Fibroblast of peridontal ligament (primary cell): Measurements from ENCODE around the gene CES2.
A peak's percentile ranks its signal among the peaks of the same experiment; 100 is the strongest.

Experiments
- DNase-seq: peaks from one replicate; pipeline ENCODE4 v3.0.0-alpha.2; 2010; ENCODE audit errors: extremely low read depth

Gene CES2

DNA sequence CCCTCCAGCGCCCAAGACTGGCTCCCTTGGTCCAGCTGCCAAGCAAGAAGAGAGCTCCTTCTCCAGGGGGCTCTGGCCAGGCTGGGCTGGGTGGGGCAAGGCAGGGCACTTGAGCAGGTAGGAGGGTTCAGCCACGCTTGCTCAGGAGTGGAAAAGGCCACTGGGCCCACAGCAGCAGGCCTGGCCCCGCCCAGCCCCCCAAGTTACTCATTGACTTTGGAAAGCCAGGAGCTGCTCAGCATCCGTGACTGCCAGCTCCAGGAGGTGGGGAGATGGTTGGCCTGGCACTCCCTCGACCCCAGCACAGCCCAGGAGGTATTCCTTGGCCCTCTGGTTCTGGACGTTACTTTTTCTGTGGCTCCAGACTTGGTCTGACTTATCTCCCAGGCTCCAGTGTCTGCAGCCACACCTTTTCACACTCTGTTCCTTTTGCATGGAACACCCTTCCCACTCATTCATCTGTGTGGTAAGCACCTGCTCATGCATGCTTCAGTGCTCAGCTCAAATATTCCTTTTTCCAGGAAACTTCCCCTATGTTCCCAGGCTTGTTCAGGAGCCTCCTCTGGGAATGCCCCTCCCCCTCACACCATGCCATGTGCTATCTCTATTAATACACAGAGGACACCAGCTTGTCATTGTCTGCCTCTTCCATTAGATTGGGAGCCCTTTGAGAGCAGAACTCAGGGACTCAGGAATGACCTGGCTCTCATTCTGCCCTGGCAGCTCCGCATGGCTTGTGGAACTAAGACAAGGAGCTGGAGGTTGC is 16.3 kb upstream of the CES2 start, which contains the start of gene CDH16:
TSS of gene CDH16 (minus strand) at position 83 of the 766 bp plus-strand sequence. CDS start 820 bp downstream, outside the sequence.
- DNase-seq, result no peak

DNA sequence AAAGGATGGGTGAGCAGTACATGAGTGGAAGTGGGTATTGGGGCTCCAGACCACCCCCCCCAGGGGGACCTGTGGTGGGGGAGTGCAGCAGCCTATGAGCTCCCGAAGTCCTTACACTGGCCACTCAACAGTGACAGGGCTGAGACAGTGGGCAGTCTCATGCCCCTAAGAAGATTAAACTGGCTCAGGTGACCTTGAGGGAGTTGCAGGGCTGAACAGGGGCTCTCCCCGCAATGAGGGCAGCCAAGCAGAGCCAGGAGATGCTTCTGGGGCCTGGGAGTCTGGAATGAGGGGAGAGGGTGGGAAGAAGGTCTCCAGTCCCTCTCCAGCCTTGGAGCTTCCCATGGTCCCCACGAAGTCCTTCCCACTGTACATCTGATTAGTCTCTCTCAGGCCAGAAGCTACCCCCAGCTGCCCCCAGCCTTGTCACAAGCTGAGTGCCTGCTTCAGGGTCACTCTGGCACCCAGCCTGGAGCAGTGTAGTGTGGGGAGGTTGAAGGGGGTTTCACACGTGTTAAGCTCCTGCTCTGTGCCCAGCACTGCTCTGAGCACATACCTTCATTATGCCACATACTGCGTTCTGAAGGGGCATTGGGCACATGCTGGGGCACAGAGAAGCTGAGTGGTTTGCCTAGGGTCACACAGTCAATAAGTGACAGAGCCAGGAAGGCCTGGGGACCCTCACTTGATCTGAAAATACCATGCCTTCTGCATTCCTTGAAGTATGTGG is 15.6 kb upstream of the CES2 start:
- no peak for DNase-seq

DNA sequence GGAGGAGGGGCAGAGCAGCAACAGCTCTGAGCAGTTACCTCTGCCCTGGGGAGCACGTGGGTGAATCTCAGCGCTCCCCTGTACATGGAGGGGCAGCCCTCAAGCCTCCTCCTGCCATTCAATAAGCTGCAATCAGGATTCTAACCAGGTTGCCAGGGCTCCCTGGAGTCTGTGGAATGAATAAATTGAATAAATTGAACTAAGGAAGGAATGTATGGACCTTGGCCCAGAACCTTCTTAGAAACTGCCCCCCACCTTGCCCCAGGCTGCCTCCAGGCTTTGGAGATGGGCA is 15.1 kb upstream of the CES2 start:
- no peak for DNase-seq

DNA sequence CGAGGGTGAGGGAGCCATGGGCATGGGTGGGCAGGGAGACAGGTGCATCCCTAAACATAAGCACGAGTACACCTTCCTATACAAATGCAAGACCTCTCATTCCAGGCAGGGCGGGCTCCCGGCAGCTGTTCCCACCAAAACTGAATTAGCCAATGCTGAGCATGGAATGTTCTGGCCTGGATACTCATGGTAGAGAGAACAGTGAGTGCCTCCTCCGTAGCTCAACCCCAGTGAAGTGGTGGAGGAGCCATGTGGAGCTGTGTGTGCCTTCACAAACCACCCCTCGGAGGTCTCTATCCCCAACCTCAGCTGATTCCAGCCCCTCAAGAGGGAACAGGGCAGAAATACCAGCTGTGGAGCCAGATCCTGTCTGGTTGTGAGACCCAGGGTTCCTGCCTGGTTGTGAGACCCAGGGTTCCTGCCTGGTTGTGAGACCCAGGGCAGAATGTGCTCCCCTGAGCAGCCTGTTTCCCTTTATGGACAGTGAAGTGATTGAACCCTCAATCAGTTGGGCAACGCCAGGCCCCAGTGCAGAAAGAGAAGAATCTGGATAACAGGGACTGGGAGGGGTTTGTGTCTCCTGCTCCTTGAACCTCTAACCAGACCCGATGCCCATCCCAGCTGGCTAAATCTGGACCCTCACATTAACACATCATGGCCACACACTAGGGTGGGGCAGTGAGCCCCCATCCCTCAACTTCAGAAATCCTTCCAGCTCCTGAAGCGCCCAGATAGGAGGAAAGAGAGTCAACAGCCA is 14.2 kb upstream of the CES2 start:
- no peak for DNase-seq

DNA sequence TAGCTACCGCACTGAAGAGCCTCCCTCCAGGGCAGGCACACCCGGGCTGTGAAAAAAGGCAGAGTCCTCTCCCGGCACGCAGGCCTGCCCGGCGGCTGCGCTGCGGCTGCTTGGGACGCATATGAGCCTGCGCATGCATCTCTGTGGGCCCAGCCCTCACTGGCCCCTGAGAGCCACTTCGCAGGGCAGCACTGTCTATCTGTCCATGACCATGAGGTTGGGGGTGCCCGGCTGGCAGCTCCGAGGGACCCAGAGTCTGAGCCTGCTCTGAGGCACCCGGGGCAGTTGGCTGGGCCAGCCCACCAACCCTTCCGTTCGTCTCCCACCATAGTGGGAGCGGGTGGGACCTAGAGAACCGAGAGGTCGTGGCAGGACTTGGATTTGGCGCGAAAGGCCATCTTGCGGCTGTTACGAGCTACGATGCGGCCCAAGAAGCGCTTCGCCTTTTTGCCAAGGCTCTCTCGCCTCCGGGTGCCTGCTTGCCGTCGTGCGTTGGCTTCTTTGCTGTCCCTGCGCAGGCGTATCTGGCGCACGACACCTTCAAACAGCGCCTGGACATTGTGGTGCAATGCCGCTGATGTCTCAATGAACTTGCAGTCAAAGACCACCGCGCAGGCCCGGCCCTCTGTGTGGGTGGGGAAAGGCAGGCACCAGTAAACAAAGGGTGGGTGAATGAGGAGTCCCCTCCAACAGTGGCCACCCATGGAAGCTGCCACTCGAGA is 13.4 kb upstream of the CES2 start:
- no peak for DNase-seq

DNA sequence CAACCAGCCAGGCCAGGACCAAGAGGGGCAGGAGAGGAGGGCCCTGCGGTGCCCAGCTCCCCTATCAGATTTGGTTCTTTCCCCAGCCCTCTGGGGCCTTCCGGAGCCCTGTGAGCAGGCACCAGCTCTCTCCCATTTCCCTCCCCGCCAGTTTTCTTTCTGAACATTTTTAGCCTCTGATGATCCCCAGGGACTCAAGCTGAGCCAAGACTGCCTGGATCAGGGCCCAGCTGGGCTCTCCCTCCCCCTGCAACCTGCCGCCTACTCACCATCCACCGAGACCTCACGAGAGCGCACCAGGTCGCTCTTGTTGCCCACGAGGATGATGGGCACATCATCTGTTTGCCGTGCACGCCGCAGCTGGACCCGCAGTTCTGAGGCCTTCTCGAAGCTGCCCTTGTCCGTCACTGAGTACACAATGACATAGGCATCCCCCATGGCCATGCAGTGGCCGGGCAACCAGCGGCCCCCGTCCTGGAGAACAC is 12.0 kb upstream of the CES2 start:
- peak; percentile 55 for DNase-seq

DNA sequence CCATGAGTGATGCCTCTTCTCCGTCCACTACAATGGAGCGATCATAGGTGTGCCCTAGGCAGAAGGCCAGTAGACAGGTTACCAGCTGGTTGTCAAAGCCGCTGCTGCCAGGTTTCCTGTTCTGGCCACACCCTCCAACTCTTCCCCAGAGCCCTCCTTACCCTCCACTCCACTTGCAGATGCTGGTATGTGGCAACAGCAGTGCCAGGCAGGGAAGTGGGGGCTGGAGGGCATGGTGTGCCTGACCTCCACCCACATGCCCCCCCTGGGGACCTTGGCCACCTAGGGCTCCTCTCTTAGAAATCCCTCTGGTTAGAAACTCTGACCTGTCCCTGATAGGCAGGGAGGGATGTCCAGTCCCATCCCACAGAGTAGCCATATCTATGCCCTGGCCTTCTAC is 11.4 kb upstream of the CES2 start:
- no peak for DNase-seq

DNA sequence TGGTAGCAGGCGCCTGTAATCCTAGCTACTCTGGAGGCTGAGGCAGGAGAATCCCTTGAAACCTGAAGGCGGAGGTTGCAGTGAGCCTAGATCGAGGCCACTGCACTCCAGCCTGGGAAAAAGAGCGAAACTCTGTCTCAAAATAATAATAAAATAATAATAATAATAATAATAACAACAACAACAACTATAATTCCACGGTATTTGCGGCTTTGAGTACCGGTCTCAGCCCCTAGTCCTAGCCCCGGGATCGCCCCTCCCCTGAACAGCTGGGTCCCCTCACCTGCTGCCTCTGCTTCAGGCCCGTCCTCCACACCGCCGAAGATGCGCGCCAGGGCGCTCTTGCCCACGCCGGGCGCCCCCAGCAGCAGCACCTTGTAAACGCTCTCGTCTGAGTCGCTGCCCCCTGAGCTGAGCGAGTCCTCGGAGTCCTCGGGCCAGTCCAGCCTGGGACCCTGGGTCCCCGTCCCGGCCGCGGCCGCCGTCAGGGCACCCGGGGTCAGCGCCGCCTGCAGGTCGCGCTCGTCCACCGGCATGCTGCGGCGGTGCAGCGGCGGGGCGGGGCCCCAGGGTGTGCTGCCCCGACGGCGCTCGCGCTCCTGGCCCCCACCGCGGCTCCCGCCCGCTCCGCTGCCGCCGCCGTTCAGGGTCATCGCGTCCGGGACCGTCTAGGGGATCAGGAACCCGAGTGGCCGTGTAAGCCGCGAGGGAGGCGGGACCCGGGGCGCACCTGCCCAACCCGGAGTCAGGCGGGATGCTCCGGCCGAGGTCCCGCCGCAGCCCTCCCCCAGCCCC is 10.6 kb upstream of the CES2 start:
- no peak for DNase-seq

DNA sequence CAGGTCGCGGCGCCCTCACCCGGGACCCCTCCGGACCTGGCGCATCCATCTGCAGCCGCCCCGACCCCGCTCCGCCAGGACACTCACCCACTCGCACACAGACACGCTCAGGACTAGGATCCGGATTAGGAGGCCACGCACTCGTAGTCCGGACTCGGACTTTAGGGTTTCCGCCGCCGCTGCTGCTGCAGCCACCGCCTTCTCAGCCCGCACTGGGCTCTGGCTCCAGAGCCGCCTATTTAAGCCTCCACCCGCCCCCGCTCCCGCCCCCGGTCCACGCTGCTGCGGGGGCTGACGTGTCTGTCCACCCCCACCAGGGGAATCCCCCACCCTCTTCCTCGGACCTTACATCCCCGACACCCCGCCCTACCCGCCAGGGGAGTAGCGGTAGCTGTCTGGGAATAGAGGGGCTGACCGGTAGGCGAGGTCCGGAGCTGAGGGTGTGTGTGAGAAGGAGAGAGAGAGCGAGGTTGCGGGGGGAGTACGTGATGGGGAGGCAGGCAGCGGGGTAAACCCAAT is 9.9 kb upstream of the CES2 start, which contains the start of gene RRAD:
TSS of gene RRAD (minus strand) at position 214 of the 519 bp plus-strand sequence. CDS start 356 bp downstream, outside the sequence.
- peak; percentile 46 for DNase-seq

DNA sequence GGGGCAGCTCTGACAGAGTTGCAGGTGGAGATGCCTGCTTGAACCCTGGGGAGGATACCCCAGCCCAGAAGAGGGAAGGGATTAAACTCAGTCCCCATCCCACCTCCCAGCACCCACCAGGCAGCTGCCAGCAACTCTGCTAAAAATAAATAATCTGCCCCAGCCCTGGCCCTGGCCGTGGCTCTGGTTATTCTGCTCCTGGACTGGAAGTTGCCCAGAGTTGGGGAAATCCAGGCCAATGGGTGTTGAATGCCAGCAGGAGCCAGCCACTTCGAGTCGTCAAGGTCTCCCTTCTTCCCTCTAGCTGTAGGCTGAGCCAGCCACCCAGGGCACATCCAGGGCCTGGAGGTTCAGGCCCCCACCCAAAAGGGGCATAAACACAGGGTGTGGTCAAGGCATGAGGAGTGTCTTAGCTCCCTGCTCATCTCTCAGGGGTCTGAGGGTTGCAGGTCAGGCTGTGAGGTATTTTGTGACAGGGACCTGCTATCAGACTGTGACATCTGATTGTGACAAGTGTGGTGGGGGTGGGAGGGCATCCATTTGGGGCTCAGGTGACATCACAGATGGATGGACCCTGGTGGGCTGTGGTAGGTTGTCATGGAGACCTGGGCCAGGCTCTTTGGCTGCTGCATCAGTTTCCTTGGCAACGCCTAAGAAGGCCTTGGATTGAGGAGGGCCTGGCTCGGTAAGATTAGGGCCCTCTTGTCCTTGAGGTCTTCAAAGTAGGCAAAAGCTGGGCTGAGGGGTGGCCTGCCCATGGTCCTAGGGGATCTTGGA is 9.0 kb upstream of the CES2 start:
- peak; percentile 22 for DNase-seq

DNA sequence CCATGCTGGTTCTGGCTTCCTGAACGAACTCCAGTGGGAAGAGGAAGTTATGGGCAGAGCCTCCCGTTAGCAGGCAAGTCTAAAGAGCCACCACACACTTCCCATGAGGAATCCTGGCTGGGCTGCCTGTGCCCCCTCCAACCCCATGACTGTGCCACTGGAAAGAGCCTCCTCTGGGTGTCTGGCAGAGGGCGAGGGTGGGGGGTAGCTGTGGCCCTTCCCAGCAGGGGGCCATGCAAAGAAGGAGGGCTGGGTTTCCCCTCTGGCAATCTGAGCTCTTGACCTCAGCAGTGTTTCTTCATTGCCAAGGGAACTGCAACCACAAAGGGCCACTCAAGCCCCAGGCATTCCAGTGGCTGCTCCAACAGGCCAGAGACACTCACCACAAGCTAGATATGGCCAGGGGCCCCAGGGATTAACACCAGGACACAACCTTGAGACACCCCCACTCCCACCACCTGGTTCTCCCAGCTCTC is 8.3 kb upstream of the CES2 start:
- DNase-seq, result peak; percentile 86

DNA sequence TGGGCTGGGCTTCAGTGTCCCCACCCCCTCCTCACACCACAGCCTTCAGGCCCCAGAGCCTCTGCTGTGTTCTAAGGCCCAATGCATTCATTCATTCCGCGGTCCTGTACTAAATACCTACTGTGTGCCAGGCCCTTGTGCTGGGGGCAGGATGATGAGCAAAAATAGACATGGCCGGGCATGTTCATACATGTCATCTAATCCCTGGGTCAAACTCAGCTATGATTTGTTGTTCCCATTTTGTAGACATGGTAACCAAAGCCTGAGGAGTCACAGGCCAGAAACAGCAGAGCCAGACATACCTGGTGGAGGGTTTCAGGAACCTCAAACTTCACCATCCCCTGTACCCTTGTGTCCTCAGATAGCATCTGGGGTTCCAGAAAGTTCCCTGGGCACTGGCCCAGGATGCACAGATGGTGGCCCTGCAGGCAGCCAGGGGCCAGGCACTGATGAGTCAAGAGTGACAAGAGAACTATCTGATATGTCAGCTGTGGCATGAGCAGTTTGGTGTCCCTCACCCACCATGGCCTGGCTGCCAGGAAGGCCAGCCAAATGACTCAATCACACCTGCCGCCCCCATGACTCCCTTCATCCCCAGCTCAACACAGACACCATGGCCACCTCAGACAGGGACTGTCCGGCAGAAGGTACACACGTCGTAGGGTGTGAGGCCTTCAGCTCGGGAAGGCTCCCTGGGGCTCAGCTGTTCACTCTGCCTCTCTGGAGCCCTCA is 7.2 kb upstream of the CES2 start:
- peak; percentile 15 for DNase-seq

DNA sequence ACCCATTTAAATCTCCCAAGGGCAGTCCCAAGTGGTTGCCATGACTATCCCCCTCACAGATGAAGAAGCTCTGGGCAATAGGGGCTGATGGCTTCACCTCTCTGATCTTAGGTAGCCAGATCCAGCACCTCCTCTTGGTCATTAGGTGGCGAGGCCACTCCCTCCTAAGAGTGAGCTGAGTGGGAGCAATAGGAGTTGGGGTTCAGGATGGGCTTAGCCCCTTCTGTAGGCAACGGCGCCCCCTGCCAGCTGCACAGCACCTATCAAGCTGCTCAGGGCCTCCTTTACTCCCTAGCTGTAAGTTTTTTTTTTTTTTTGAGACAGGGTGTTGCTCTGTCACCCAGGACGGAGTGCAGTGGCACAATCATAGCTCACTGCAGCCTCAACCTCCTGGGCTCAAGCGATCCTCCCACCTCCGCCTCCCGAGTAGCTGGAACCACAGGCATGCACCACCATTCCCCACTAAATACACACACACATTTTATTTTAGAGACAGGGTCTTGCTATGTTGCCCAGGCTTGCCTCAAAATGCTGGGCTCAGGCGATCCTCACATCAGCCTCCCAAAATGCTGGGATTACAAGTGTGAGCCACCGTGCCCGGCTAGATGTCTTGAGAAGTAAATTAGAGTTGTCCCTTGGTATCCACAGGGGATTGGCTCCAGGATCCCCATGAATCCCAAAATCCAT is 6.5 kb upstream of the CES2 start:
- peak; percentile 36 for DNase-seq

DNA sequence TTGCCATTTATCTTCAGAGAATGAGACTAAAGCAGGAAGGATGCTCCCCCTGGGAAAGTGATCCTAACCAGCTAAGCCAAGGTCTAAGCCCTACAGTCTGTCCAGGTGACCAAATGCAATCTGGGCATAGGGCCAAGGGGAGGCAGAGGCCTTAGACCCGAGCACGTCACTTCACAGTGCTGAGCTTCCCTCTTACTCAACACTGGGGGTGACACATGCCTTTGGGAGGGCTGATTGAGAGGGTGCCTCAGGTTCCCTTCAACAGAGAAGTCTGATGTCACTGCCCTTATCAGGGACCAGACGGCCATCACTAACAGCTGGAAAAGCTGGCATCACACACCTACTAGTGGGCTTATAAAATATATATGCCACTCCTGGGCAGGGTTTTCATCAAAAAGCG is 5.1 kb upstream of the CES2 start:
- no peak for DNase-seq

DNA sequence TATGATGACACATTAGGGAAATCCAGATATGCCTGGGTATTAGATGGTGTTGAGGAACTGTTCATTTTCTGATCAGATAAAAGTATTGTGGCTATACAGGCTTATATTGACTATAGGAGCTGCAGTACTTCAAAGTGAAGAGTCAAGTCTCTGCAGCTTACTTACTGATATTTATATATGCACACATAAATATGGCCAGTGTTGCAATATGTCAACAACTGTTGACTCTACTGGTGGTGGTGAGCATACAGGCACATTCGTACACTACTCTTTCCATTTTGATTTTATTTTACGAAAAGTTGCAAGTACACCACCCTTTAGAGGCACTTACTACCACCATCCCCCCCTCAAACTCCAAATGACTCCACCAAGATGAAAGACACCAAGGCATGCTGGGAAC is 3.7 kb upstream of the CES2 start:
- no peak for DNase-seq

DNA sequence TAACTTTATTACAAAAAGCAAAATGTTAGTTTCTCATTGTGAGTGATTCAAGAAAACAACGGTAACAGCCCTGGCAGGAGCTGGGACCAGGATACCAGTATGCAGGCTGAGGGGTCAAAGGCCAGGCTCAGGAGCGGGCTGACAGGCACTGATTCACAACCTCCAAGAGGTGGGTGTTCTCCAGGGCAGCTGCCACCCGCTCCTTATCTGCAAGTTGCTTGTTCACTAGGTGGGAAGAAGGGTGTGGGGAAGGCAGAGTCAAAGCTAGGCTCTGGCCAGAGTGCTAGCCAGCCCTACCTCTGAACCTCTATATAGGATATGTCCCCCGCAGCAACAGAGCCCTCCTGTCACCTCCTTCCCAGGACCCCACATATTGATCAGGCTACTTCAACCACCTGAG is 3.2 kb upstream of the CES2 start:
- DNase-seq, result no peak

DNA sequence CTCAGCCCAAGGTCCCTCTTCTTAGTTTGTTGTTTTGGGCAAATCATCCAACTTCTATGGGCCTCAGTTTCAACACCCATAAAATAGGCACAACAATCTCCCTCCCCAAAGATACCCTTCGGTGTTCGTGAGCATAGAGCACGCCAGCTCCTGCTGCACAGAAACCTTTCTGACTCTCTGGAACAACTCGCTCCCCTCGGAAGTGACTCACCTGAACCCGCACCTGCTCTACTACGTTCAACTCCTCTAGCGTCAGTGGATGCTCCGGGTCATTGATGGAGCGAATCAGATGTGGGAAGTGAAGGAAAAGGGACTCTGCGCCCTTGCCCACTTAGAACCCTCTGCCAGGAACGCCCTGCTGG is 1.6 kb upstream of the CES2 start:
- no peak for DNase-seq

DNA sequence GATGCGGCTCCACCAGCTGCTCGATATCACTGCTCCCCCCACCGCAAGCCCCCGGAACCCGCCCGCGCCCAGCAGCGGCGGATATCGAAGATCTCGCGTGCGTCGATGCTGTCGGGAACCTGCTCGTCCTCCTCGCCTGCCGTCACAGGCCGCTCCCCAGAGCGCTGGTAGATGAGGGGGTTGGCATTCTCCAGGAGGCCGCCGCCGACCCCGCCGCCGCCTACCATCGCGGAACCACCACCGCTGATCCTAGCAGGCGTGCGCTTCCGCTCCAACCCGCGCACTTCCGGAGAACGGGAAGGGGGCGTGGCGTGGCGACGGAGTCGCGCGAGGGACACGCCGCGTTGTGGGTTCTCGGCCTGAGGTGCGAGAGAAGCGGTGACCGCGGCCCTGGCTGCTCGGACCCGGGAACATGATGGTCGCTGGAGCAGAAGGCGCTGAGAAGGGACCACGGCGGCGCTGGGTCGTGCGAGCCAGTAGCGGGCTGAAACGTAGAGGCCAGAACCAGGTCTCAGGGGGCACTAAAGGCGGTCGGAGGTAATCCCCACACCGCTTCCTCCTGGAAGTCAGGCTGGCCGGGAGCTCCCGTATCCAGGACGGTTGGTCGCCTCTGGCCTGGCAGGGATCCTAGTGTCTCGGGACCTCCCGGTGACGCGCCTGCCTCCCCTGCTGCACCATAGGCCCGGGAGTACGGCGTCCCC is 1.0 kb upstream of the CES2 start, which contains the start of gene CIAO2B:
TSS of gene CIAO2B (minus strand) at position 265 of the 701 bp plus-strand sequence. CDS start at position 227, 38 bp downstream.
- peak; percentile 75 for DNase-seq
